ENCODE results near the gene IMPG2. TPM values are rescaled to one million over a fixed set of nuclear protein-coding genes. Genes with fewer than 3 reads are reported as not detected.
"Not testable (repeated sequence)": the region's sequence is repeated elsewhere in the genome, so short reads cannot be mapped to it uniquely, and the experiment has no call there.

Gene IMPG2
- total RNA-seq, 1 donor from 2014 or later, result 0.17 TPM

DNA sequence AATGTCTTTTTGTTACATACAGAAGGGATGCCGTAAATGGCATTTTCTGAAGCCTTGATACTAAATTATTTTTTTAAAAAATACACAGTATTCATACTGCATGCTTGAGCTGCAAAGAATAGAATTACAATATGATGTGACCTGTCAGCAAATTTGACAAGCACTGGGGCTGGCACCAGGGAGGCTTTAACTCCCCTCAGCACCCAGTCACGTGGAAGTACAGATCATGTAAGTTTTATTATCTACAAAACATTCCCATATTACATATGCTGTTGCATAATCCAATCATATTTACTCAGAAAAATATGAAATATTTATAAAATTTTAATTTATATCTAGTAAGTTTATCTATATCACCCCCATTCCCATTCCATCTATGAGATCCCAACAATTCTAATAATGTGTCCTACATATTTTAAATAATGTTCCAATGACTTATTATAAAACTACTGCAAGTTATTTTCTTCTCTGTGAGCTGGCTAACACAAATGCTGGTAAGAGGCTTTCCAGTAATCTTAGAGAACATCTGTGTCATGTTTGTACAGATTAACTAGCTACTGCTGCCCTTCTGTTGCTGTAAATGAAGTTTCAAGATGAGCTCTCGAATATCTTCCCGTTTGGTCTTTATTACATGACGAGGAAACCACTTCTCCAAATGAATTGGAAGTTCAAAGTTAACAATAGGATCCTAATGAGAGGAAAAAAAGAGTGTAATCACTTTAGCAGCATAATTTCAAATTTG is 5.2 kb upstream of the IMPG2 start:
- no peak for DNase-seq (ENCODE audit: low read depth)
- no peaks in the 10 kb centered on the region for H3K27me3 ChIP-seq (ENCODE audit: control insufficient read depth, insufficient read depth, low read length)
- TF ChIP-seq, protein P1, sequence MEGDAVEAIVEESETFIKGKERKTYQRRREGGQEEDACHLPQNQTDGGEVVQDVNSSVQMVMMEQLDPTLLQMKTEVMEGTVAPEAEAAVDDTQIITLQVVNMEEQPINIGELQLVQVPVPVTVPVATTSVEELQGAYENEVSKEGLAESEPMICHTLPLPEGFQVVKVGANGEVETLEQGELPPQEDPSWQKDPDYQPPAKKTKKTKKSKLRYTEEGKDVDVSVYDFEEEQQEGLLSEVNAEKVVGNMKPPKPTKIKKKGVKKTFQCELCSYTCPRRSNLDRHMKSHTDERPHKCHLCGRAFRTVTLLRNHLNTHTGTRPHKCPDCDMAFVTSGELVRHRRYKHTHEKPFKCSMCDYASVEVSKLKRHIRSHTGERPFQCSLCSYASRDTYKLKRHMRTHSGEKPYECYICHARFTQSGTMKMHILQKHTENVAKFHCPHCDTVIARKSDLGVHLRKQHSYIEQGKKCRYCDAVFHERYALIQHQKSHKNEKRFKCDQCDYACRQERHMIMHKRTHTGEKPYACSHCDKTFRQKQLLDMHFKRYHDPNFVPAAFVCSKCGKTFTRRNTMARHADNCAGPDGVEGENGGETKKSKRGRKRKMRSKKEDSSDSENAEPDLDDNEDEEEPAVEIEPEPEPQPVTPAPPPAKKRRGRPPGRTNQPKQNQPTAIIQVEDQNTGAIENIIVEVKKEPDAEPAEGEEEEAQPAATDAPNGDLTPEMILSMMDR (IDR thresholded peaks at IDR 0.05; ENCODE audit: insufficient read depth, low read length, poor library complexity, severe bottlenecking), result no peak
- H3K4me3 ChIP-seq (ENCODE audit: low read depth, low read length), result no peak overlapping the region
- no peaks in the 10 kb centered on the region for H3K36me3 ChIP-seq (ENCODE audit: control insufficient read depth, insufficient read depth, low read length)

DNA sequence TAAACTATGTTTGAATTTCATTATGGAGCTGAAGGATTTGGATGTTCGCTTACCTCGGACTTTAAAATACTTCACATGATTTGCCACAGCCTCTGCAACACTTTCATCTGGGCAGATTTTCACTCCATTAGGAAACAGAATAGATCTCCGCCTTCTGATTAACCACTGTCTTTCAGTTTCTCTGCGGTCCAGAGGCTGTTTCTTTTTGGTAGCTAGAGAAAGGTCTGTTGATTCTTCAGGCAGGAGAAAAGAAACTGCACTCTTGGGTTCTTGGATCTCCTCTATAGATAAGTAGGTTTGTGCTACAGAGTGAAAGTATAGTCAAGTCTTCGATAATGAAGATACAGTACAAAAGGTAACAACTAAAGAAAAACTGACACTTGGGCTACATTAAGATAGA is 844 bp downstream of the IMPG2 start:
- Histone ChIP-seq H3K27me3 (ENCODE audit: control insufficient read depth, insufficient read depth, low read length) (no peaks in the 10 kb centered on the region), H3K4me3 (ENCODE audit: low read depth, low read length) (no peak overlapping the region), H3K36me3 (ENCODE audit: control insufficient read depth, insufficient read depth, low read length) (no peaks in the 10 kb centered on the region)
- TF ChIP-seq, protein P1 (IDR thresholded peaks at IDR 0.05; ENCODE audit: insufficient read depth, low read length, poor library complexity, severe bottlenecking), result no peak
- no peak for DNase-seq (ENCODE audit: low read depth)

DNA sequence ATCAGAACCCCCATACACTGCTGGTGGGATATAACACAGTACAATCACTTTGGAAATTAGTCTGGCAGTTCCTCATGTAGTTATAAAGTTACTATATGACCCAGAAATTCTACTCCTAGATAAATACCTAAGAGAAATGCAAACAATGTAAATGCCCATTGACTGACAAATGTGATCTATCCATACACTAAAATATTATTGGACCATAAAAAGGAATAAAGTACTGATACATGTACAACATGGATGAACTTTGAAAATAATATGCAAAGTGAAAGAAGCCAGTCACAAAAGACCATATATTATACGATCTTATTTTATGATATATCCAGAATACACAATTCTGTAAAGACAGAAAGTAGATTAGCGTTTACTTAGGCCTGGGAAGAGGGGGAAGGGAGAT is 7.8 kb downstream of the IMPG2 start:
- Histone ChIP-seq H3K4me3 (ENCODE audit: low read depth, low read length) (no peak overlapping the region), H3K27me3 (ENCODE audit: control insufficient read depth, insufficient read depth, low read length) (no peaks in the 10 kb centered on the region)

DNA sequence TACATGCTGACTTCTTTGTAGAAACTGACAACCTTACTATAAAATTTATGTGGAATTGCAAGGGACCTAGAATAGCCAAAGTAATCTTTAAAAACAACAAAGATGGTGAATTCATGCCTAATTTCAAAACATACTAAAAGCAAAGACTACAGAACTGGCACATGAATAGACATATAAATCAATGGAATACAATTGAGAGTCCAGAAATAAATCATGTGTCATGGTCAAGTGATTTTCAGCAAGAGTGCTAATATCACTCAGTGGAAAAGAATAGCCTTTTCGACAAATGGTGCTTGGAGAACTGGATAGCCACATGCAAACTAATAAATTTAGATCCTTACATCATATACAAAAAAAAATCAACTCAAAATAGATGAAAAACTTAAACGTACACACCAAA is 8.7 kb downstream of the IMPG2 start:
- Histone ChIP-seq H3K36me3 (ENCODE audit: control insufficient read depth, insufficient read depth, low read length) (no peaks in the 10 kb centered on the region), H3K4me3 (ENCODE audit: low read depth, low read length) (no peak overlapping the region), H3K27me3 (ENCODE audit: control insufficient read depth, insufficient read depth, low read length) (no peaks in the 10 kb centered on the region)
- DNase-seq (ENCODE audit: low read depth), result no peak
- TF ChIP-seq, protein P1 (IDR thresholded peaks at IDR 0.05; ENCODE audit: insufficient read depth, low read length, poor library complexity, severe bottlenecking), result no peak

More for the DNA sequence above, 7.8 kb downstream of the IMPG2 start:
- H3K36me3 ChIP-seq (ENCODE audit: control insufficient read depth, insufficient read depth, low read length), result no peaks in the 10 kb centered on the region
- no peak for DNase-seq (ENCODE audit: low read depth)
- TF ChIP-seq, protein P1 (IDR thresholded peaks at IDR 0.05; ENCODE audit: insufficient read depth, low read length, poor library complexity, severe bottlenecking), result no peak

DNA sequence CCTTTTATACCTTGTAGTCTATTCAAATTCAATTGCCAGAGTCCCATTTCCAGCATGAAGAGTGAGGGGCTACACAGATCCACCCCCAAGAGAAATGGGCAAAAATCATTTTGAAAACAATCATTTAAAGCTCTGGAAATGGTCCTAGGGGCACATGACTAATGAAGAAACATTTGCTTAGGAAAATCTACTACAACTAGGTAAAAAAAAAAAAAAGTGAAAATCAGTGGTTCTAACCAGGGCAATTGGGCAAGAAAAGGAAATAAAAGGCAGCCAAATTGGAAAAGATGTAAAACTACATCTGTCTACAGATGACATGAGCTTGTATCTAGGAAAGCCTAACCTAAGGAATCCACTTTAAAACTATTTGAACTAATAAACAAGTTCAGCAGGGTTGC is 9.4 kb downstream of the IMPG2 start:
- H3K36me3 ChIP-seq (ENCODE audit: control insufficient read depth, insufficient read depth, low read length), result no peaks in the 10 kb centered on the region
- TF ChIP-seq, protein P1 (IDR thresholded peaks at IDR 0.05; ENCODE audit: insufficient read depth, low read length, poor library complexity, severe bottlenecking), result no peak
- H3K4me3 ChIP-seq (ENCODE audit: low read depth, low read length), result no peak overlapping the region
- no peak for DNase-seq (ENCODE audit: low read depth)
- H3K27me3 ChIP-seq (ENCODE audit: control insufficient read depth, insufficient read depth, low read length), result no peaks in the 10 kb centered on the region

DNA sequence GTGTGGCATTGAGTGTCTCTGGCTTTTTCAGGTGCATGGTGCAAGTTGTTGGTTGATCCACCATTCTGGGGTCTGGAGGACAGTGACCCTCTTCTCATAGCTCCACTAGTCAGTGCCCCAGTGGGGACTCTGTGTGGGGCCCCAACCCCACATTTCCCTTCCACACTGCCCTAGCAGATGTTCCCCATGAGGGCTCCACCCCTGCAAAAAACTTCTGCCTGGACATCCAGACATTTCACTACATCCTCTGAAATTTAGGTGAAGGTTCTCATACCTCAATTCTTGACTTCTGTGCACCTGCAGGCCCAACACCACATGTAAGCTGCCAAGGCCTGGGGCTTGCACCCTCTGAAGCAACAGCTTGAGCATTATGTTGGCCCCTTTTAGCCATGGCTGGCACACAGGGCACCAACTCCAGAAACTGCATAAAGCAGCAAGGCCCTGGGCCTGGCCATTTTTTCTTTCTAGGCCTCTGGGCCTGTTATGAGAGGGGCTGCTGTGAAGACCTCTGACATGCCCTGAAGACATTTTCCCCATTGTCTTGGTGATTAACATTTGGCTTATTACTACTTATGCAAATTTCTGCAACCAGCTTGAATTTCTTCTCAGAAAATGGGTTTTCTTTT is 12.1 kb downstream of the IMPG2 start:
- not testable (repeated sequence) for H3K27me3 ChIP-seq (ENCODE audit: control insufficient read depth, insufficient read depth, low read length); DNase-seq (ENCODE audit: low read depth); H3K36me3 ChIP-seq (ENCODE audit: control insufficient read depth, insufficient read depth, low read length); H3K4me3 ChIP-seq (ENCODE audit: low read depth, low read length)

Measured in kidney epithelial cell (primary cell).